ENCODE measurements around the gene DNAJC1. TPM values are rescaled to one million over a fixed set of nuclear protein-coding genes. Genes with fewer than 3 reads are reported as not detected.
"Not testable (repeated sequence)": the region's sequence is repeated elsewhere in the genome, so short reads cannot be mapped to it uniquely, and the experiment has no call there.

Gene DNAJC1
- total RNA-seq, 1 experiment from 2014 or later = 3.2 TPM

DNA sequence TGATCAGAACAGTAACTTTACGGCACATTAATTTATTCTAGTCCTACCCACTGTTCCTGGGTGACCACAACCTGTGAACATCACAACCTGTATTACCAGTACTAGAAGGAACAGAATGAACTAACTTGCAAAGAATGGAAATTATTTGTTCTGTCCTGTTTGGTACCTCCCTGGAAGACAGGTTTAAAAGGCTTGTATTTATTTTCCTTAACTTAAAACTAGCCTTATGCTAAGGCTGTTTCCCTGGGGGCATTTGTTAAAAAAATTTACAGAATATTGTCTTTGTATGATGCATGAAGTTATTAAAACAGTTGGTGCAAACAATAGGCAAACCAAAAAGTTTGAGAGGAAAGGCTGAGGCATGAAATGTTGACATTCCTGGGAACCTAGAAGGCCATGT is 132.7 kb downstream of the DNAJC1 start:
- Histone ChIP-seq H3K27me3 (ENCODE audit: low read length) (no peaks in the 10 kb centered on the region), H4K20me1 (ENCODE audit: insufficient read depth, low read depth, low read length) (no peaks in the 10 kb centered on the region), H3K27ac (ENCODE audit: low read length) (no peak overlapping the region)

DNA sequence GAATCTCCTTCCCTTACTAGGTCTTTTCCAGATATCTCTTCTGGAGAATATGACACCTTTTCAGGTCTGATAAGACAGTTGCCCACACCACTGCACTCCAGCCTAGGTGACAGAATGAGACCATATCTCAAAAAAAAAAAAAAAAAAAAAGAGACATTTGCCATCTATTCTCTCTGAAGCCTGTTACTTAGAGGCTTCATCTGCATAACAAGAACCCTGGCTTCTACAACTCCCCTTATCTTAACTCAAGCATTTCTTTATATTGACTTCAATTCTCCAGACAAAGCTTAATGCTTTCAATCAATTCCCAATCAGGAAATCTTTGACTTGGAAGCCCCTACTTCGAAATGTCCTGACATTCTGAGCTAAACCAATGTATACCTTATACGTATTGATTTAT is 134.4 kb downstream of the DNAJC1 start:
- H3K27me3 ChIP-seq (ENCODE audit: low read length); H3K9me3 ChIP-seq (ENCODE audit: low read length); H3K4me3 ChIP-seq (ENCODE audit: low read length); H3K4me2 ChIP-seq (ENCODE audit: low read depth, low read length, poor library complexity, severe bottlenecking); H3K9ac ChIP-seq (ENCODE audit: low read length); H3K36me3 ChIP-seq (ENCODE audit: insufficient read depth, low read length); H3K27ac ChIP-seq (ENCODE audit: low read length); DNase-seq; H4K20me1 ChIP-seq (ENCODE audit: insufficient read depth, low read depth, low read length); H2AFZ ChIP-seq (ENCODE audit: low read length); H3K9me2 ChIP-seq (replicated peaks; ENCODE audit: insufficient read depth, low read length); H3K79me2 ChIP-seq (ENCODE audit: low read length); H3K4me1 ChIP-seq (ENCODE audit: low read length): not testable (repeated sequence)

More for the DNA sequence above, 132.7 kb downstream of the DNAJC1 start:
- Histone ChIP-seq H2AFZ (ENCODE audit: low read length) (no peak overlapping the region), H3K4me2 (ENCODE audit: low read depth, low read length, poor library complexity, severe bottlenecking) (no peak overlapping the region), H3K9me2 (replicated peaks; ENCODE audit: insufficient read depth, low read length) (no peaks in the 10 kb centered on the region), H3K4me1 (ENCODE audit: low read length) (no peaks in the 10 kb centered on the region), H3K36me3 (ENCODE audit: insufficient read depth, low read length) (no peaks in the 10 kb centered on the region), H3K79me2 (ENCODE audit: low read length) (no peaks in the 10 kb centered on the region), H3K4me3 (ENCODE audit: low read length) (no peak overlapping the region), H3K9ac (ENCODE audit: low read length) (no peak overlapping the region), H3K9me3 (ENCODE audit: low read length) (no peaks in the 10 kb centered on the region)
- no peak for DNase-seq

DNA sequence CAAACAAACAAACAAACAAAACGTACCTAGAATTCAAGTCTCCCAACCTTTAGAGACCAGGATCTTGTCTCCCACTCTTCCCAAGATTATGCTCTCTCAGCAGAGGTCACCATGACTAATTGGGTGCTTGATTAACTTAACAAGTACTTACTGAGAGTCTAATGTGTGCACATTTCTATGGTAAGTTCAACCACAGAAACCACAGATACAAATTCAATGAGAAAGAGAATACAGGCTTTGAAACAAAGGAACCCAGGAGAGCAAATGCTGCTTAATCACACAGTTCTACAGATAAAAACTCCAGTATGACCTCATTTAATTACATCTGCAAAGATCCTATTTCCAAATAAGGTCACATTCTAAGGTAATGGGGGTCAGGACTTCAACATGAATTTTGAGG is 142.8 kb downstream of the DNAJC1 start:
- no peak overlapping the region for H3K4me2 ChIP-seq (ENCODE audit: low read depth, low read length, poor library complexity, severe bottlenecking)
- H3K79me2 ChIP-seq (ENCODE audit: low read length) = no peaks in the 10 kb centered on the region
- H3K36me3 ChIP-seq (ENCODE audit: insufficient read depth, low read length) = no peaks in the 10 kb centered on the region
- H3K4me3 ChIP-seq (ENCODE audit: low read length) = no peak overlapping the region
- no peaks in the 10 kb centered on the region for H3K4me1 ChIP-seq (ENCODE audit: low read length)
- DNase-seq = no peak
- H3K9me2 ChIP-seq (replicated peaks; ENCODE audit: insufficient read depth, low read length) = no peaks in the 10 kb centered on the region
- H3K27ac ChIP-seq (ENCODE audit: low read length) = no peak overlapping the region
- no peaks in the 10 kb centered on the region for H3K27me3 ChIP-seq (ENCODE audit: low read length)
- no peaks in the 10 kb centered on the region for H3K9me3 ChIP-seq (ENCODE audit: low read length)
- no peak overlapping the region for H2AFZ ChIP-seq (ENCODE audit: low read length)
- H3K9ac ChIP-seq (ENCODE audit: low read length) = no peak overlapping the region
- H4K20me1 ChIP-seq (ENCODE audit: insufficient read depth, low read depth, low read length) = no peaks in the 10 kb centered on the region

DNA sequence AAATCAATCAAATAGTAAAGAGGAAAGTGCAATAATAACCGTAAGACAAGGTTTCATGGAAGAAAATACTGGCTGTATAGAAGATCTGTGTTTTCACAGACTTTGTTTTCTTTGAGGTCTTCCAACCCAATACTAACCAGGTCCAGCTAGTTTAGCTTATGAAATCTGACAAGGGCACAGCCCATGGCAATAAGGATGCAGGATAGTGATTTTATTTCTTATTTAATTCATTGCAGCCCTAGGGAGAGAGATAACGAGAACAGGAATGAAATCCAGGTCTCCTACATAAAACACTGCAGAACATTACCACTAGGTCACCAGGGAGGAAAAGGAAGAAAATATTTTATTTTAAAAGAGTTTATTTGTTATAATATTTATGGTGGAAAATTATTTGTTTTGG is 145.1 kb downstream of the DNAJC1 start:
- Histone ChIP-seq H3K36me3 (ENCODE audit: insufficient read depth, low read length) (no peaks in the 10 kb centered on the region), H4K20me1 (ENCODE audit: insufficient read depth, low read depth, low read length) (no peaks in the 10 kb centered on the region), H3K4me3 (ENCODE audit: low read length) (no peak overlapping the region), H3K9me2 (replicated peaks; ENCODE audit: insufficient read depth, low read length) (no peaks in the 10 kb centered on the region), H3K9me3 (ENCODE audit: low read length) (no peaks in the 10 kb centered on the region), H3K4me2 (ENCODE audit: low read depth, low read length, poor library complexity, severe bottlenecking) (no peak overlapping the region), H2AFZ (ENCODE audit: low read length) (no peak overlapping the region), H3K27me3 (ENCODE audit: low read length) (no peaks in the 10 kb centered on the region), H3K4me1 (ENCODE audit: low read length) (no peaks in the 10 kb centered on the region), H3K27ac (ENCODE audit: low read length) (no peak overlapping the region), H3K79me2 (ENCODE audit: low read length) (no peaks in the 10 kb centered on the region), H3K9ac (ENCODE audit: low read length) (no peak overlapping the region)
- no peak for DNase-seq

DNA sequence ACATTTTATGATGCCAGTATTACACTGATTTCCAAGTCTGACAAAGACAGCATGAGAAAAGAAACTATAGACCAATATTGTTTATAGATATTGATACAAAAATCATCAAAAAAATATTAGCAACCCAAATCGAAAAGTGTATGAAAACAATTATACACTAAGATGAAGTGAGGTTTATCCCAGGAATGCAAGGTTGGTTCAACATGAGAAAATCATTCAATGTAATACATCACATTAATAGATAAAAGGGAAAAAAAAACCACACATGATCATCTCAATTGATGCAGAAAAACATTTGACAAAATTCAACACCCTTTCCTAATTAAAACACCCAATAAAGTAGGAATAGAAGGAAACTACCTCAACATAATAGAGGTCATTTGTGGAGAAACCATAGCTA is 153.9 kb downstream of the DNAJC1 start:
- H3K27me3 ChIP-seq (ENCODE audit: low read length) = no peaks in the 10 kb centered on the region
- no peaks in the 10 kb centered on the region for H4K20me1 ChIP-seq (ENCODE audit: insufficient read depth, low read depth, low read length)
- H3K27ac ChIP-seq (ENCODE audit: low read length) = no peak overlapping the region
- H3K36me3 ChIP-seq (ENCODE audit: insufficient read depth, low read length) = 0 out of 2 replicates have a peak, but pooled peaks cover 3% of the 10 kb centered on the region
- H3K4me1 ChIP-seq (ENCODE audit: low read length) = no peaks in the 10 kb centered on the region
- no peak overlapping the region for H3K9ac ChIP-seq (ENCODE audit: low read length)
- no peaks in the 10 kb centered on the region for H3K79me2 ChIP-seq (ENCODE audit: low read length)
- H3K4me2 ChIP-seq (ENCODE audit: low read depth, low read length, poor library complexity, severe bottlenecking) = no peak overlapping the region
- H3K9me2 ChIP-seq (replicated peaks; ENCODE audit: insufficient read depth, low read length) = no peaks in the 10 kb centered on the region; the same call in 1 of the 2 replicates
- DNase-seq = no peak
- H3K4me3 ChIP-seq (ENCODE audit: low read length) = no peak overlapping the region
- peaks cover 8% of the 10 kb centered on the region for H3K9me3 ChIP-seq (ENCODE audit: low read length)
- H2AFZ ChIP-seq (ENCODE audit: low read length) = no peak overlapping the region

DNA sequence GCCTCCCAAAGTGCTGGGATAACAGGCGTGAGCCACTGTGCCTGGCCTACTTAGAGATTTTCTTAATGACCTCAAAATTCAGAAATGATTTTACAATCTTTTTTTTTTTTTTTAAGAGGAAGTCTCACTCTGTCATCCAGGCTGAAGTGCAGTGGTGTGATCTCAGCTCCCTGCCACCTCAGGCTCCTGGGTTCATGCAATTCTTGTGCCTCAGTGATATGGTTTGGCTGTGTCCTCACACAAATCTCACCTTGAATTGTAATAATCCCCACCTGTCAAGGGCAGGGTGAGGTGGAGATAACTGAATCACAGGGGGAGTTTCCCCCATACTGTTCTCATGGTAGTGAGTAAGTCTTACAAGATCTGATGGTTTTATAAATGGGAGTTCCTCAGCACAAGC is 159.9 kb downstream of the DNAJC1 start:
- Histone ChIP-seq H3K4me1 (ENCODE audit: low read length) (no peaks in the 10 kb centered on the region), H3K9me3 (ENCODE audit: low read length) (no peaks in the 10 kb centered on the region), H3K27me3 (ENCODE audit: low read length) (no peaks in the 10 kb centered on the region), H3K27ac (ENCODE audit: low read length) (no peak overlapping the region), H3K4me3 (ENCODE audit: low read length) (no peak overlapping the region), H2AFZ (ENCODE audit: low read length) (no peak overlapping the region), H3K36me3 (ENCODE audit: insufficient read depth, low read length) (no peaks in the 10 kb centered on the region), H3K4me2 (ENCODE audit: low read depth, low read length, poor library complexity, severe bottlenecking) (no peak overlapping the region), H3K9me2 (replicated peaks; ENCODE audit: insufficient read depth, low read length) (no peaks in the 10 kb centered on the region; the same call in 1 of the 2 replicates), H3K79me2 (ENCODE audit: low read length) (no peaks in the 10 kb centered on the region), H3K9ac (ENCODE audit: low read length) (no peak overlapping the region), H4K20me1 (ENCODE audit: insufficient read depth, low read depth, low read length) (no peaks in the 10 kb centered on the region)
- DNase-seq = no peak

DNA sequence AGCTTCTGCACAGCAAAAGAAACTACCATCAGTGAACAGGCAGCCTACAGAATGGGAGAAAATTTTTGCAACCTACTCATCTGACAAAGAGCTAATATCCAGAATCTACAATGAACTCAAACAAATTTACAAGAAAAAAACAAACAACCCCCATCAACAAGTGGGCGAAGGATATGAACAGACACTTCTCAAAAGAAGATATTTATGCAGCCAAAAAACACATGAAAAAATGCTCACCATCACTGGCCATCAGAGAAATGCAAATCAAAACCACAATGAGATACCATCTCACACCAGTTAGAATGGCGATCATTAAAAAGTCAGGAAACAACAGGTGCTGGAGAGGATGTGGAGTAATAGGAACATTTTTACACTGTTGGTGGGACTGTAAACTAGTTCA is 162.3 kb downstream of the DNAJC1 start:
- H3K9me3 ChIP-seq (ENCODE audit: low read length); H3K79me2 ChIP-seq (ENCODE audit: low read length); H3K9ac ChIP-seq (ENCODE audit: low read length); H4K20me1 ChIP-seq (ENCODE audit: insufficient read depth, low read depth, low read length); H3K36me3 ChIP-seq (ENCODE audit: insufficient read depth, low read length); H3K4me1 ChIP-seq (ENCODE audit: low read length); H3K27me3 ChIP-seq (ENCODE audit: low read length); DNase-seq; H2AFZ ChIP-seq (ENCODE audit: low read length); H3K27ac ChIP-seq (ENCODE audit: low read length); H3K4me2 ChIP-seq (ENCODE audit: low read depth, low read length, poor library complexity, severe bottlenecking); H3K9me2 ChIP-seq (replicated peaks; ENCODE audit: insufficient read depth, low read length); H3K4me3 ChIP-seq (ENCODE audit: low read length): not testable (repeated sequence)

DNA sequence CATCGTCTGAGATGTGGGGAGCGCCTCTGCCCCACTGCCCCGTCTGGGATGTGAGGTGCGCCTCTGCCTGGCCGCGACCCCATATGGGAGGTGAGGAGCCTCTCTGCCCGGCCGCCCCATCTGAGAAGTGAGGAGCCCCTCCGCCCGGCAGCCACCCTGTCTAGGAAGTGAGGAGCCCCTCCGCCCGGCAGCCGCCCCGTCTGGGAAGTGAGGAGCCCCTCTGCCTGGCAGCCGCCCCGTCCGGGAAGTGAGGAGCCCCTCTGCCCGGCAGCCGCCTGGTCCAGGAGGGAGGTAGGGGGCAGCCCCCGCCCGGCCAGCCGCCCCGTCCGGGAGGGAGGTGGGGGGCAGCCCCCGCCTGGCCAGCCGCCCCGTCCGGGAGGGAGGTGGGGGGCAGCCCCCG is 166.0 kb downstream of the DNAJC1 start:
- not testable (repeated sequence) for H3K4me1 ChIP-seq (ENCODE audit: low read length); H3K27ac ChIP-seq (ENCODE audit: low read length); H3K36me3 ChIP-seq (ENCODE audit: insufficient read depth, low read length); DNase-seq; H3K4me2 ChIP-seq (ENCODE audit: low read depth, low read length, poor library complexity, severe bottlenecking); H3K9me3 ChIP-seq (ENCODE audit: low read length); H3K9me2 ChIP-seq (replicated peaks; ENCODE audit: insufficient read depth, low read length); H3K9ac ChIP-seq (ENCODE audit: low read length); H3K27me3 ChIP-seq (ENCODE audit: low read length); H2AFZ ChIP-seq (ENCODE audit: low read length); H3K4me3 ChIP-seq (ENCODE audit: low read length); H4K20me1 ChIP-seq (ENCODE audit: insufficient read depth, low read depth, low read length); H3K79me2 ChIP-seq (ENCODE audit: low read length)

DNA sequence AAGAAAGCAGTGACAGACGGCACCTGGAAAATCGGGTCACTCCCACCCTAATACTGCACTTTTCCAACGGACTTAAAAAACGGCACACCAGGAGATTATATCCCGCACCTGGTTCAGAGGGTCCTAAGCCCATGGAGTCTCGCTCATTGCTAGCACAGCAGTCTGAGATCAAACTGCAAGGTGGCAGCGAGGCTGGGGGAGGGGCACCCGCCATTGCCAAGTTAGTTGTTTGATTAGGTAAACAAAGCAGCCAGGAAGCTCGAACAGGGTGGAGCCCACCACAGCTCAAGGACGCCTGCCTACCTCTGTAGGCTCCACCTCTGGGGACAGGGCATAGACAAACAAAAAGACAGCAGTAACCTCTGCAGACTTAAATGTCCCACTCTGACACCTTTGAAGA is 169.0 kb downstream of the DNAJC1 start:
- H3K4me1 ChIP-seq (ENCODE audit: low read length); H3K36me3 ChIP-seq (ENCODE audit: insufficient read depth, low read length); H4K20me1 ChIP-seq (ENCODE audit: insufficient read depth, low read depth, low read length); H3K9me2 ChIP-seq (replicated peaks; ENCODE audit: insufficient read depth, low read length); H3K4me2 ChIP-seq (ENCODE audit: low read depth, low read length, poor library complexity, severe bottlenecking); H3K27me3 ChIP-seq (ENCODE audit: low read length); H3K4me3 ChIP-seq (ENCODE audit: low read length); H3K9me3 ChIP-seq (ENCODE audit: low read length); H3K79me2 ChIP-seq (ENCODE audit: low read length); H3K9ac ChIP-seq (ENCODE audit: low read length); DNase-seq; H2AFZ ChIP-seq (ENCODE audit: low read length); H3K27ac ChIP-seq (ENCODE audit: low read length): not testable (repeated sequence)

All from Karpas-422 (cell line).